HG03064 (cell line): ENCODE results near the gene FRMD7.

Experiments used
- ATAC-seq: cut with Tn5 transposase; IDR thresholded peaks from one replicate; pipeline ENCODE4 v1.9.1; 2021; ENCODE audit warnings: low read depth; ENCODE audit not compliant: unreplicated experiment

Gene FRMD7

GRCh38 chrX:132037479-132037993 is 90.3 kb downstream of the FRMD7 start:
- ATAC-seq, result no peak

- ATAC-seq, result no peak
Measured at GRCh38 chrX:132034648-132035047, 93.2 kb downstream of the FRMD7 start.

GRCh38 chrX:132033166-132033565 is 94.7 kb downstream of the FRMD7 start:
- no peak for ATAC-seq

- ATAC-seq, result no peak
Measured at GRCh38 chrX:132031867-132032266, 96.0 kb downstream of the FRMD7 start.

- no peak for ATAC-seq
Measured at GRCh38 chrX:132030264-132030663, 97.6 kb downstream of the FRMD7 start.
